Heart left ventricle (tissue), 16 donors: ENCODE data around the gene PHF14. TPM values are rescaled to one million over a fixed set of nuclear protein-coding genes. Genes with fewer than 3 reads are reported as not detected.

Source experiments
- ATAC-seq, 4 donors: fragments of 200-7000 bp; cut with Tn5 transposase; one replicate each; pipeline ENCODE4 v1.9.1; 2020 to 2022; ENCODE audit warnings: moderate library complexity in 4 of 4, mild to moderate bottlenecking in 3 of 4, moderate number of reproducible peaks in 1 of 4
- DNase-seq, 5 donors: peaks; one replicate each; pipeline ENCODE4 v3.0.0-alpha.2; 2020
- H3K27ac ChIP-seq, 12 donors: fragments of 200-600 bp; sonication (generic) in 4 of 12; one replicate each; pipeline versions ENCODE4 v1.5.0 to v1.8.0; 2016 to 2022; ENCODE audit warnings: mild to moderate bottlenecking in 2 of 12
- H3K27me3 ChIP-seq, 9 donors: fragments of 200-600 bp; sonication (generic) in 2 of 9; one replicate each; pipeline versions ENCODE4 v1.5.1 to v1.8.0; 2016 to 2022; ENCODE audit warnings: mild to moderate bottlenecking in 3 of 9
- H3K36me3 ChIP-seq, 9 donors: fragments of 200-600 bp; sonication (generic) in 2 of 9; one replicate each; pipeline versions ENCODE4 v1.5.0 to v1.8.0; 2018 to 2022; ENCODE audit warnings: mild to moderate bottlenecking in 2 of 9
- H3K4me1 ChIP-seq, 12 donors: fragments of 200-600 bp; sonication (generic) in 4 of 12; one replicate each; pipeline versions ENCODE4 v1.5.0 to v1.8.0; 2016 to 2022; ENCODE audit warnings: mild to moderate bottlenecking in 3 of 12
- H3K4me3 ChIP-seq, 12 donors: fragments of 200-600 bp; sonication (generic) in 4 of 12; one replicate each; pipeline versions ENCODE4 v1.5.0 to v1.8.0; 2017 to 2022; ENCODE audit warnings: mild to moderate bottlenecking in 9 of 12, moderate library complexity in 4 of 12
- H3K9me3 ChIP-seq, 12 donors: fragments of 200-600 bp; sonication (generic) in 4 of 12; one replicate each; pipeline versions ENCODE4 v1.5.0 to v1.8.0; 2016 to 2022; ENCODE audit warnings: mild to moderate bottlenecking in 1 of 12
- POLR2A ChIP-seq, 2 donors: fragments of 450-650 bp; IDR thresholded peaks; one replicate each; pipeline ENCODE4 v1.6.1; 2017; ENCODE audit warnings: antibody characterized with exemption in 2 of 2, mild to moderate bottlenecking in 2 of 2, moderate library complexity in 2 of 2
- WGBS, 4 donors: extraction: QIAGEN DNeasy Blood & Tissue Kit in 2 of 4; methylation state at CpG; one replicate each; pipeline versions ENCODE4 v1.1.5 to v1.1.7; 2013 to 2018; 5-methylcytosine and 5-hydroxymethylcytosine counted together
- intact Hi-C, 10 donors: fragments of 100-400 bp; cut with DNase I; formaldehyde crosslinking; loops; one replicate each; pipeline versions ENCODE4 v1.11.1 to v1.14.2; 2022
- polyA plus RNA-seq, 2 donors: library from polyadenylated mRNA; stranded (reverse); fragments of 200-250 nt; gene quantifications; one replicate each; pipeline ENCODE4 v1.2.3, GENCODE V29; 2013
- total RNA-seq, 9 donors: library from RNA; depleted of rRNA in 2 of 9; stranded (reverse); fragments of >200 nt in 2 of 9; fragmentation: NEBNext Ultra II Directional in 3 of 9; extraction: Animal tissue kit (Norgen Biotek cat#: 25700) in 3 of 9; gene quantifications; one replicate each; pipeline versions ENCODE4 v1.1.0 to v1.2.4, GENCODE V29; 2016 to 2023
- TF ChIP-seq, protein P1 (sequence below), 12 donors: fragments of 200-600 bp; sonication (generic) in 4 of 12; IDR thresholded peaks; one replicate each; pipeline versions ENCODE4 v1.5.0 to v1.8.0; 2018 to 2022; ENCODE audit warnings: antibody characterized with exemption in 12 of 12, mild to moderate bottlenecking in 5 of 12
- donor health status: ischemic (EF 13 %, LVEDD 7.1; RV severe dilation, severe dysfunction).
- donor health status: healthy with polysubstance abuse.
- donor health status: DM: no; HTN: yes; CAD: no.
- donor health status: DM: no; HTN: no; CAD: no.
- donor health status: ischemic (EF 25% LVEDD 6.9; RV normal size, moderate dysfunction).
- donor health status: ischemic (EF 25% LVEDD 5.7; RV mildly dilated, moderate dysfunction).
- donor health status: healthy.
- donor health status: DM: yes; HTN: yes; CAD: no.
- donor health status: ischemic (EF 35%, LVEDD 5.7; RV mildly dilated, moderate dysfunction).
- donor health status: nonischemic (EF 11% LVEDD 7.7; RV severe dilation, severe dysfunction).
- donor health status: DM: yes; HTN: yes; CAD: no.
- donor health status: PGD.
- donor health status: ischemic (EF 29% LVEDD 5.4; RV normal size, mild dysfunction).
- donor health status: nonischemic (EF 23%, LVEDD 6.1; RV moderate dilation, normal function).

PHF14 gene
- total and polyA plus RNA-seq, 11 donors: 8.8 to 21.4 (median 14.3) TPM

- H3K4me1 ChIP-seq: peaks cover 0 to 3% (median 0%) of the 10 kb centered on the region in 12 donors
- H3K36me3 ChIP-seq: peaks cover 0 to 59% (median 23%) of the 10 kb centered on the region in 9 donors
- H3K27me3 ChIP-seq: no peaks in the 10 kb centered on the region
- H3K4me3 ChIP-seq: no peak overlapping the region
- TF ChIP-seq, protein P1, sequence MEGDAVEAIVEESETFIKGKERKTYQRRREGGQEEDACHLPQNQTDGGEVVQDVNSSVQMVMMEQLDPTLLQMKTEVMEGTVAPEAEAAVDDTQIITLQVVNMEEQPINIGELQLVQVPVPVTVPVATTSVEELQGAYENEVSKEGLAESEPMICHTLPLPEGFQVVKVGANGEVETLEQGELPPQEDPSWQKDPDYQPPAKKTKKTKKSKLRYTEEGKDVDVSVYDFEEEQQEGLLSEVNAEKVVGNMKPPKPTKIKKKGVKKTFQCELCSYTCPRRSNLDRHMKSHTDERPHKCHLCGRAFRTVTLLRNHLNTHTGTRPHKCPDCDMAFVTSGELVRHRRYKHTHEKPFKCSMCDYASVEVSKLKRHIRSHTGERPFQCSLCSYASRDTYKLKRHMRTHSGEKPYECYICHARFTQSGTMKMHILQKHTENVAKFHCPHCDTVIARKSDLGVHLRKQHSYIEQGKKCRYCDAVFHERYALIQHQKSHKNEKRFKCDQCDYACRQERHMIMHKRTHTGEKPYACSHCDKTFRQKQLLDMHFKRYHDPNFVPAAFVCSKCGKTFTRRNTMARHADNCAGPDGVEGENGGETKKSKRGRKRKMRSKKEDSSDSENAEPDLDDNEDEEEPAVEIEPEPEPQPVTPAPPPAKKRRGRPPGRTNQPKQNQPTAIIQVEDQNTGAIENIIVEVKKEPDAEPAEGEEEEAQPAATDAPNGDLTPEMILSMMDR (IDR thresholded peaks at IDR 0.05): no peak
- TF ChIP-seq POLR2A (IDR thresholded peaks at IDR 0.05): no peak
- WGBS, 4 donors: 97 to 100% (median 97%) methylated on average over 2 of the region's 2 CpGs
- H3K27ac ChIP-seq: no peak overlapping the region
- intact Hi-C loops: no loop called here
- DNase-seq (no peak), ATAC-seq (no peak)
- no peaks in the 10 kb centered on the region for H3K9me3 ChIP-seq
Observed at GRCh38 chr7:11054033-11054432, 80.4 kb downstream of the PHF14 start.

DNA sequence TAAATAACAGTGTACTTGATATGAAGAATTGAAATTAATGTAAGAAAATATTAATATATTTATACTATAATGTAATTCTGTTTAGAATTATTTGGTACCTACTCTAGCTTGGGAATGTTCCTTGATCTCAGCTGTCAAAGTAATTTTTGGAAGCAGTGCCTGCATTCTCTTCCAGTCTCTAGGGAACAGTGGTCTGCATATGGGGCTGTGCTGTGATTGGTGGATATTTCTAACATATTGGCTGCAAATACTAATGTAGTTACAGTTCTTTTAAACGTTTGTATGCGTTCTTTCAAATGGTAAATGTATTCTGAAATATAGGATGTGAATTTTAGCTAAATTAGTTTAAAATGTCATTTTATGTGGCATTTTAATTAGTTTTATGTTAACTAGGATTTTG is 87.2 kb downstream of the PHF14 start:
- H3K36me3 ChIP-seq: peaks cover 0 to 42% (median 20%) of the 10 kb centered on the region in 9 donors
- DNase-seq (no peak), ATAC-seq (no peak)
- no peak overlapping the region for H3K27ac ChIP-seq
- intact Hi-C loops: loop anchor here in 1 of 10 donors (10.0 kb wide), 1 partner anchor 154 kb away; no protein-coding TSS in a partner anchor
- TF ChIP-seq, protein P1 (IDR thresholded peaks at IDR 0.05): no peak
- no peak for TF ChIP-seq POLR2A (IDR thresholded peaks at IDR 0.05)
- H3K27me3 ChIP-seq: no peaks in the 10 kb centered on the region
- no peaks in the 10 kb centered on the region for H3K9me3 ChIP-seq
- WGBS, 4 donors: 24 to 48% (median 33%) methylated on average over 2 of the region's 2 CpGs
- H3K4me3 ChIP-seq: no peak overlapping the region
- peaks cover 0 to 10% (median 0%) of the 10 kb centered on the region in 12 donors for H3K4me1 ChIP-seq

DNA sequence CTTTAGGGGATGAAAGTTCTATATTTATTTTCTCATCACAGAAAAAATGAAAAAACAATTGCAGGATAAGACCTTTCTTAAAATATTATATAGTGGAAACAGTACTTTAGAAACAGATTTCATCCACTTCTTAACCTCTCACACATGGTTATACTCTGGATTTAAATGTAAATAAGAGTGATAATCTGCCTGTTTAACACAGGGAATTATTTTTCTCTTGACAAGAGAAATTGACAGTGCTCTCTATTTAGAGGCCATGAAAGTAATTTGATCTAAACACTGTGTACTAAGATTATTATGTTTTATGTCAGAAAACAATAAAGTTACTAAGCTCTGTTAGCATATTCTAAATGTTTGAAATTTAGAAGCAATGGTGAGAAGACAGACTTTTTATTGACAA is 88.4 kb downstream of the PHF14 start:
- intact Hi-C loops: loop anchor here in 1 of 10 donors (10.0 kb wide), 1 partner anchor 153 kb away; no protein-coding TSS in a partner anchor
- TF ChIP-seq POLR2A (IDR thresholded peaks at IDR 0.05): no peak
- TF ChIP-seq, protein P1 (IDR thresholded peaks at IDR 0.05): no peak
- Histone ChIP-seq H3K27me3 (no peaks in the 10 kb centered on the region), H3K27ac (no peak overlapping the region), H3K36me3 (peaks cover 0 to 44% (median 26%) of the 10 kb centered on the region in 9 donors), H3K4me1 (peaks cover 0 to 10% (median 0%) of the 10 kb centered on the region in 12 donors), H3K4me3 (no peak overlapping the region), H3K9me3 (no peaks in the 10 kb centered on the region)
- DNase-seq: no peak
- ATAC-seq: no peak

GRCh38 chr7:11069591-11069990 is 95.9 kb downstream of the PHF14 start:
- H3K9me3 ChIP-seq: peaks cover 0 to 5% (median 0%) of the 10 kb centered on the region in 12 donors
- no peak overlapping the region for H3K27ac ChIP-seq
- no peak for ATAC-seq
- TF ChIP-seq, protein P1 (IDR thresholded peaks at IDR 0.05): no peak
- TF ChIP-seq POLR2A (IDR thresholded peaks at IDR 0.05): no peak
- H3K4me1 ChIP-seq: no peaks in the 10 kb centered on the region
- 70 to 89% (median 84%) methylated on average over 3 of the region's 3 CpGs for WGBS, 4 donors
- no peak overlapping the region for H3K4me3 ChIP-seq
- H3K36me3 ChIP-seq: peaks cover 0 to 13% (median under 1%) of the 10 kb centered on the region in 9 donors
- H3K27me3 ChIP-seq: no peaks in the 10 kb centered on the region
- DNase-seq: no peak
- intact Hi-C loops: loop anchor here in 1 of 10 donors (10.0 kb wide), 1 partner anchor 145 kb away; no protein-coding TSS in a partner anchor
